Limb (tissue), 2 donors: ENCODE results near the gene HNRNPA2B1.

Experiments
- DNase-seq, 2 donors: peaks; one replicate each; pipeline ENCODE4 v3.0.0-alpha.2; 2016; ENCODE audit errors: extremely low spot score in 2 of 2

HNRNPA2B1 gene

GRCh38 chr7:26200444-26201246, at the start of gene HNRNPA2B1:
Gene HNRNPA2B1 (minus strand): TSS chr7:26200746. CDS start chr7:26200577, 169 bp downstream.
- DNase-seq = peak; percentile 99

GRCh38 chr7:26250239-26250638, 49.7 kb upstream of the HNRNPA2B1 start:
- no peak for DNase-seq

GRCh38 chr7:26245150-26245549, 44.6 kb upstream of the HNRNPA2B1 start:
- no peak for DNase-seq

- no peak for DNase-seq
Measured at GRCh38 chr7:26238032-26238431, 37.5 kb upstream of the HNRNPA2B1 start.

- no peak for DNase-seq
Measured at GRCh38 chr7:26237035-26237807, 36.7 kb upstream of the HNRNPA2B1 start.

- DNase-seq = no peak
Measured at GRCh38 chr7:26233902-26234511, 33.5 kb upstream of the HNRNPA2B1 start.

GRCh38 chr7:26227987-26228386, 27.4 kb upstream of the HNRNPA2B1 start:
- DNase-seq = no peak

- DNase-seq = no peak
Measured at GRCh38 chr7:26224359-26224758, 23.8 kb upstream of the HNRNPA2B1 start.

GRCh38 chr7:26216049-26216448, 15.5 kb upstream of the HNRNPA2B1 start:
- DNase-seq = no peak

- no peak for DNase-seq
Measured at GRCh38 chr7:26213807-26214515, 13.4 kb upstream of the HNRNPA2B1 start.

GRCh38 chr7:26212921-26213718, 12.6 kb upstream of the HNRNPA2B1 start:
- DNase-seq = no peak

- DNase-seq = no peak
Measured at GRCh38 chr7:26208040-26208439, 7.5 kb upstream of the HNRNPA2B1 start.

GRCh38 chr7:26203016-26203415, 2.5 kb upstream of the HNRNPA2B1 start:
- no peak for DNase-seq

GRCh38 chr7:26202019-26202990, 1.8 kb upstream of the HNRNPA2B1 start:
- peak in 1 of 2 donors; percentile 85 for DNase-seq

- DNase-seq = peak; percentile 80 to 95
Measured at GRCh38 chr7:26201247-26202018, 887 bp upstream of the HNRNPA2B1 start, which contains the start of gene CBX3. Gene CBX3 (plus strand): TSS chr7:26201745. CDS start chr7:26202999, 1,254 bp downstream.

GRCh38 chr7:26200038-26200443, 505 bp downstream of the HNRNPA2B1 start:
- peak; percentile 71 to 90 for DNase-seq

GRCh38 chr7:26199301-26200037, 1.1 kb downstream of the HNRNPA2B1 start:
- peak; percentile 49 to 83 for DNase-seq

- no peak for DNase-seq
Measured at GRCh38 chr7:26198781-26199169, 1.8 kb downstream of the HNRNPA2B1 start.
